Stimulated activated CD8-positive, alpha-beta memory T cell treated with anti-CD3 and anti-CD28 coated beads, Interleukin-12 subunit alpha, Interleukin-12 subunit beta, amount 100 ng/mL, for 4 hours (primary cell): ENCODE data around the gene TINCR.

ENCODE experiments used
- DNase-seq: peaks from one replicate; pipeline ENCODE4 v3.0.0-alpha.2; 2020; ENCODE audit warnings: low read depth

The TINCR gene

DNA sequence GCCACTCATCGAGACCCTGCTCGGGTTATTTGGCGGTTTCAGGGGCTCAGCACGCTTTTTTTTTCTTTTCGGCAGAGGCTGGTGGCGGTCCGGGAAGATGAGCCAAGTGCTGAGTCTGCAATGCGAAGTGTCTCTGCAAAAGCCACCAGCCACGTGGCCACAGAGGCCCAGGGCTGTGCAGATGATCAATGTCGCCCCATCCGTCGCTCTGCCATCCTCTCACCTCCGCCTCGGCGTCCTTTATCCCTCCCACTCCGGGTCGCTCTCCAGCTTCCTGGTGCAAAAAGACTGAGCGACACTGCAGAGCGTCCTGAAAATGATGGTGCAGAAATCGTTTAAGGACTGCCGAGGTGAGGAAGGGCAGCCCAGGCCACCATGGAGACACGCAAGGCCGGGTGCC, 55.0 kb downstream of the TINCR start:
- no peak for DNase-seq
